Neural crest cell (in vitro differentiated cells): ENCODE data around the gene FHIT. TPM values are rescaled to one million over a fixed set of nuclear protein-coding genes. Genes with fewer than 3 reads are reported as not detected.

Experiments used
- DNase-seq: peaks from one replicate; pipeline ENCODE4 v3.0.0; 2021; ENCODE audit warnings: low read depth, mixed read lengths, low spot score
- H3K27ac Mint-ChIP-seq: one replicate; pipeline ENCODE4 v1.8.0; 2021; ENCODE audit warnings: mild to moderate bottlenecking, mixed read lengths; ENCODE audit not compliant: unreplicated experiment
- H3K27me3 Mint-ChIP-seq: 2 replicates; pipeline ENCODE4 v1.8.0; 2021; ENCODE audit warnings: low read depth, mild to moderate bottlenecking, mixed read lengths
- H3K36me3 Mint-ChIP-seq: 2 replicates; pipeline ENCODE4 v1.8.0; 2021; ENCODE audit warnings: low read depth, mild to moderate bottlenecking, mixed read lengths
- H3K4me1 Mint-ChIP-seq: 2 replicates; pipeline ENCODE4 v1.8.0; 2021; ENCODE audit warnings: mixed read lengths
- H3K4me3 Mint-ChIP-seq: one replicate; pipeline ENCODE4 v1.8.0; 2021; ENCODE audit warnings: mild to moderate bottlenecking, mixed read lengths
- H3K9me3 Mint-ChIP-seq: 2 replicates; pipeline ENCODE4 v1.8.0; 2021; ENCODE audit warnings: mixed read lengths
- CTCF ChIP-seq: fragments of 200-600 bp; sonication (generic); conservative IDR thresholded peaks from 2 replicates; pipeline ENCODE4 v1.5.0; 2021; ENCODE audit warnings: antibody characterized with exemption, mild to moderate bottlenecking
- total RNA-seq: library from RNA; stranded (reverse); gene quantifications from 2 replicates; pipeline ENCODE4 v1.2.1, GENCODE V29; 2021

FHIT gene
- total RNA-seq, 1 donor from 2014 or later = 5.2 TPM

- H3K4me1 Mint-ChIP-seq = peaks cover 36% of the 10 kb centered on the region
- H3K36me3 Mint-ChIP-seq = peaks cover 8% of the 10 kb centered on the region
These were observed 496.2 kb downstream of the FHIT start for GRCh38 chr3:60755094-60755493.

GRCh38 chr3:60754617-60755016 is 496.6 kb downstream of the FHIT start:
- peaks cover 5% of the 10 kb centered on the region for H3K36me3 Mint-ChIP-seq
- DNase-seq = no peak
- H3K27me3 Mint-ChIP-seq = no peaks in the 10 kb centered on the region
- no peak for TF ChIP-seq CTCF
- peaks cover 38% of the 10 kb centered on the region for H3K4me1 Mint-ChIP-seq
- H3K27ac Mint-ChIP-seq = no peak overlapping the region
- H3K9me3 Mint-ChIP-seq = peaks cover 10% of the 10 kb centered on the region
- no peak overlapping the region for H3K4me3 Mint-ChIP-seq

More at GRCh38 chr3:60755094-60755493, 496.2 kb downstream of the FHIT start:
- no peak overlapping the region for H3K4me3 Mint-ChIP-seq
- peak; percentile 4 for DNase-seq
- H3K27me3 Mint-ChIP-seq = no peaks in the 10 kb centered on the region
- H3K27ac Mint-ChIP-seq = no peak overlapping the region
- peak; percentile 47 for TF ChIP-seq CTCF
- peaks cover 8% of the 10 kb centered on the region for H3K9me3 Mint-ChIP-seq

GRCh38 chr3:60752809-60753208 is 498.4 kb downstream of the FHIT start:
- DNase-seq = no peak
- peaks cover 9% of the 10 kb centered on the region for H3K36me3 Mint-ChIP-seq
- no peak for TF ChIP-seq CTCF
- H3K27me3 Mint-ChIP-seq = no peaks in the 10 kb centered on the region
- peaks cover 43% of the 10 kb centered on the region for H3K4me1 Mint-ChIP-seq
- peaks cover 14% of the 10 kb centered on the region for H3K9me3 Mint-ChIP-seq
- H3K27ac Mint-ChIP-seq = no peak overlapping the region
- H3K4me3 Mint-ChIP-seq = no peak overlapping the region

- no peaks in the 10 kb centered on the region for H3K27me3 Mint-ChIP-seq
- peaks cover 40% of the 10 kb centered on the region for H3K4me1 Mint-ChIP-seq
- H3K4me3 Mint-ChIP-seq = no peak overlapping the region
- peaks cover 14% of the 10 kb centered on the region for H3K9me3 Mint-ChIP-seq
- H3K27ac Mint-ChIP-seq = no peak overlapping the region
- TF ChIP-seq CTCF = no peak
- DNase-seq = no peak
- peaks cover 7% of the 10 kb centered on the region for H3K36me3 Mint-ChIP-seq
These were observed 504.4 kb downstream of the FHIT start for GRCh38 chr3:60746695-60747416.

- H3K4me1 Mint-ChIP-seq = peaks cover 40% of the 10 kb centered on the region
- peak overlapping the region; percentile 9 for H3K27ac Mint-ChIP-seq
- no peaks in the 10 kb centered on the region for H3K27me3 Mint-ChIP-seq
- H3K9me3 Mint-ChIP-seq = peaks cover 14% of the 10 kb centered on the region
- no peak for DNase-seq
- no peak for TF ChIP-seq CTCF
- no peak overlapping the region for H3K4me3 Mint-ChIP-seq
- peaks cover 7% of the 10 kb centered on the region for H3K36me3 Mint-ChIP-seq
These were observed 505.1 kb downstream of the FHIT start for GRCh38 chr3:60746043-60746638.
